Heart left ventricle (tissue), 13 donors: ENCODE results near the gene SYAP1.

Source experiments
- POLR2A ChIP-seq, 2 donors: fragments of 450-650 bp; IDR thresholded peaks; one replicate each; pipeline ENCODE4 v1.6.1; 2017; ENCODE audit warnings: antibody characterized with exemption in 2 of 2, mild to moderate bottlenecking in 2 of 2, moderate library complexity in 2 of 2
- TF ChIP-seq, protein P1 (sequence below), 12 donors: fragments of 200-600 bp; sonication (generic) in 4 of 12; IDR thresholded peaks; one replicate each; pipeline versions ENCODE4 v1.5.0 to v1.8.0; 2018 to 2022; ENCODE audit warnings: antibody characterized with exemption in 12 of 12, mild to moderate bottlenecking in 5 of 12
- donor health status: ischemic (EF 13 %, LVEDD 7.1; RV severe dilation, severe dysfunction).
- donor health status: DM: no; HTN: yes; CAD: no.
- donor health status: DM: no; HTN: no; CAD: no.
- donor health status: ischemic (EF 25% LVEDD 6.9; RV normal size, moderate dysfunction).
- donor health status: ischemic (EF 25% LVEDD 5.7; RV mildly dilated, moderate dysfunction).
- donor health status: ischemic (EF 35%, LVEDD 5.7; RV mildly dilated, moderate dysfunction).
- donor health status: nonischemic (EF 11% LVEDD 7.7; RV severe dilation, severe dysfunction).
- donor health status: DM: yes; HTN: yes; CAD: no.
- donor health status: PGD.
- donor health status: ischemic (EF 29% LVEDD 5.4; RV normal size, mild dysfunction).
- donor health status: nonischemic (EF 23%, LVEDD 6.1; RV moderate dilation, normal function).

DNA sequence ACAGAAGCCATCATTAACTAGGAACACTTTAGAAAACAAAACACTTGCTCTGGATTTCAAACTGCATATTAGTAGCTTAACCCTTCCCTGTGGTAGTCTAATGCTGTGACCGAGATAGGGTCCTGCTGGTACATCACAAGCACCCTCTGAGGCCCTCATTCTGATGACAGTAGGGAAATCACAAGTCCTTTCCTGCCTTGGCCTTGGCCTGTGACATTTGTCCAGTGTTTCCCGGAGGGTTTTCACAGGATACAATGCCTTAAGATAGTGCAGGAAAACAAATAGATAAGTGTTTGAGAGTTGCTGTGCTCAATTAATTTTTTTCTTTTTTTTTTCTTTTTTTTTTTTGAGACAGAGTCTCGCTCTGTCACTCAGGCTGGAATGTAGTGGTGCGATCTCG lies 29.0 kb downstream of the SYAP1 start:
- TF ChIP-seq, protein P1, sequence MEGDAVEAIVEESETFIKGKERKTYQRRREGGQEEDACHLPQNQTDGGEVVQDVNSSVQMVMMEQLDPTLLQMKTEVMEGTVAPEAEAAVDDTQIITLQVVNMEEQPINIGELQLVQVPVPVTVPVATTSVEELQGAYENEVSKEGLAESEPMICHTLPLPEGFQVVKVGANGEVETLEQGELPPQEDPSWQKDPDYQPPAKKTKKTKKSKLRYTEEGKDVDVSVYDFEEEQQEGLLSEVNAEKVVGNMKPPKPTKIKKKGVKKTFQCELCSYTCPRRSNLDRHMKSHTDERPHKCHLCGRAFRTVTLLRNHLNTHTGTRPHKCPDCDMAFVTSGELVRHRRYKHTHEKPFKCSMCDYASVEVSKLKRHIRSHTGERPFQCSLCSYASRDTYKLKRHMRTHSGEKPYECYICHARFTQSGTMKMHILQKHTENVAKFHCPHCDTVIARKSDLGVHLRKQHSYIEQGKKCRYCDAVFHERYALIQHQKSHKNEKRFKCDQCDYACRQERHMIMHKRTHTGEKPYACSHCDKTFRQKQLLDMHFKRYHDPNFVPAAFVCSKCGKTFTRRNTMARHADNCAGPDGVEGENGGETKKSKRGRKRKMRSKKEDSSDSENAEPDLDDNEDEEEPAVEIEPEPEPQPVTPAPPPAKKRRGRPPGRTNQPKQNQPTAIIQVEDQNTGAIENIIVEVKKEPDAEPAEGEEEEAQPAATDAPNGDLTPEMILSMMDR (IDR thresholded peaks at IDR 0.05) = no peak
- no peak for TF ChIP-seq POLR2A (IDR thresholded peaks at IDR 0.05)
